Psoas muscle (tissue), 8 donors: ENCODE data around the gene EPN3. TPM values are rescaled to one million over a fixed set of nuclear protein-coding genes. Genes with fewer than 3 reads are reported as not detected.
A peak's percentile ranks its signal among the peaks of the same experiment; 100 is the strongest.

ENCODE experiments used
- ATAC-seq, 4 donors: fragments of 200-7000 bp; cut with Tn5 transposase; one replicate each; pipeline ENCODE4 v1.9.1; 2020; ENCODE audit warnings: moderate library complexity in 3 of 4, mild to moderate bottlenecking in 2 of 4
- DNase-seq, 2 donors: peaks; one replicate each; pipeline ENCODE4 v3.0.0-alpha.2; 2020
- H3K27ac ChIP-seq: fragments of 200-600 bp; one replicate; pipeline ENCODE4 v1.8.0; 2022
- H3K27me3 ChIP-seq, 3 donors: fragments of 200-600 bp in 1 of 3; one replicate each; pipeline versions ENCODE4 v1.6.1 to v1.8.0; 2013 to 2022; ENCODE audit warnings: low read length in 2 of 3, mild to moderate bottlenecking in 2 of 3, moderate library complexity in 1 of 3; ENCODE audit not compliant: insufficient read depth in 3 of 3
- H3K36me3 ChIP-seq, 2 donors: fragments of 200-600 bp in 1 of 2; one replicate each; pipeline versions ENCODE4 v1.6.1 to v1.8.0; 2013 to 2022; ENCODE audit warnings: low read depth in 1 of 2, mild to moderate bottlenecking in 1 of 2, moderate library complexity in 1 of 2; ENCODE audit not compliant: insufficient read depth in 1 of 2
- H3K4me1 ChIP-seq: fragments of 200-600 bp; one replicate; pipeline ENCODE4 v1.8.0; 2022
- H3K4me3 ChIP-seq: fragments of 200-600 bp; one replicate; pipeline ENCODE4 v1.8.0; 2022; ENCODE audit warnings: mild to moderate bottlenecking
- H3K9me3 ChIP-seq: fragments of 200-600 bp; one replicate; pipeline ENCODE4 v1.8.0; 2022
- WGBS, 3 donors: extraction: QIAGEN DNeasy Blood & Tissue Kit; methylation state at CpG; one replicate each; pipeline versions ENCODE4 v1.1.6 to v1.1.7; 2013; 5-methylcytosine and 5-hydroxymethylcytosine counted together
- intact Hi-C, 2 donors: fragments of 100-400 bp; cut with DNase I; formaldehyde crosslinking; loops; one replicate each; pipeline versions ENCODE4 v1.11.0 to v1.14.2; 2022
- polyA plus RNA-seq, 3 donors: library from polyadenylated mRNA; stranded (reverse); fragments of 200-250 nt; gene quantifications; one replicate each; pipeline ENCODE4 v1.2.3, GENCODE V29; 2013
- total RNA-seq, 4 donors: library from RNA; stranded (reverse); fragmentation: NEBNext Ultra II Directional in 2 of 4; extraction: Animal tissue kit (Norgen Biotek cat#: 25700) in 2 of 4; gene quantifications; one replicate each; pipeline versions ENCODE4 v1.2.1 to v1.2.4, GENCODE V29; 2021 to 2023
- TF ChIP-seq, protein P1 (sequence below): fragments of 200-600 bp; IDR thresholded peaks from one replicate; pipeline ENCODE4 v1.8.0; 2022; ENCODE audit warnings: antibody characterized with exemption
- donor health status: healthy with polysubstance abuse.
- donor health status: DM: no; HTN: no; CAD: no; lungs with moderate emphysema.
- donor health status: Bipolar disorder and iron deficiency.
- donor health status: healthy.
- donor health status: DM: yes; HTN: yes; CAD: no.
- donor health status: DM: no; HTN: no; CAD: no.
- donor health status: DM: no; HTN: no; CAD: no.
- donor health status: DM: yes; HTN: yes; CAD: no.

Gene EPN3
- total and polyA plus RNA-seq, 7 donors: 0.03 to 0.15 (median 0.12) TPM; not detected in 4

DNA sequence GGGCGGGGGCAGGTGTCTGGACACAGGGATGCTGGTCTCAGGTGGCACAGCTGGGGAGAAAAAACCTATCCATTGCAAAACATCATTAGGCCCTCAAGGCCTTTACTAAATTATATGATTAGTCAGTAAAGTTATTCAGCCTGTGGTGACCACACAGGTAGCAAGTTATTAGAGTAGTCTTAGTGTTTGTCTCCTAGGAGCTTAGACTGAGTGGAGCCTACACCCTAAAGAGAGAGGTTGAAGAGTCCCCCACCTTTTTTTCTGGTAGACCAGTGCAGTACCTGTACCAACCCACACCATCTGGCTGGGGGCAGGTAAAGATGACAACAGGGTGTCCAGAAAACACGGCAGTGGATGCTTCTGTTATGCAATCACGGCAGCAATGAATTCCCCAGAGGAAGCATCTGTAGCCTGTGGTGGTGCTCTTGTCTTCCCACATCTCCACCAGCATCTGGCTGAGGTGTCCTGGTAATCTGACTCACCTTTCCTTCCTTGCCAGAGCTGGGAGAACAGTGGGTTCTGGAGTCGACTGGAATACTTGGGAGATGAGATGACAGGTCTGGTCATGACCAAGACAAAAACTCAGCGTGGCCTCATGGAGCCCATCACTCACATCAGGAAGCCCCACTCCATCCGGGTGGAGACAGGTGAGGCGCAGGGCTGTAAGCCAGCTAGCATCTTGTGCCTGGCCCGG lies 13.2 kb upstream of the EPN3 start:
- WGBS, 3 donors: 86 to 91% (median 87%) methylated on average over 8 of the region's 8 CpGs
- no peak for DNase-seq
- no peak for ATAC-seq
- TF ChIP-seq, protein P1, sequence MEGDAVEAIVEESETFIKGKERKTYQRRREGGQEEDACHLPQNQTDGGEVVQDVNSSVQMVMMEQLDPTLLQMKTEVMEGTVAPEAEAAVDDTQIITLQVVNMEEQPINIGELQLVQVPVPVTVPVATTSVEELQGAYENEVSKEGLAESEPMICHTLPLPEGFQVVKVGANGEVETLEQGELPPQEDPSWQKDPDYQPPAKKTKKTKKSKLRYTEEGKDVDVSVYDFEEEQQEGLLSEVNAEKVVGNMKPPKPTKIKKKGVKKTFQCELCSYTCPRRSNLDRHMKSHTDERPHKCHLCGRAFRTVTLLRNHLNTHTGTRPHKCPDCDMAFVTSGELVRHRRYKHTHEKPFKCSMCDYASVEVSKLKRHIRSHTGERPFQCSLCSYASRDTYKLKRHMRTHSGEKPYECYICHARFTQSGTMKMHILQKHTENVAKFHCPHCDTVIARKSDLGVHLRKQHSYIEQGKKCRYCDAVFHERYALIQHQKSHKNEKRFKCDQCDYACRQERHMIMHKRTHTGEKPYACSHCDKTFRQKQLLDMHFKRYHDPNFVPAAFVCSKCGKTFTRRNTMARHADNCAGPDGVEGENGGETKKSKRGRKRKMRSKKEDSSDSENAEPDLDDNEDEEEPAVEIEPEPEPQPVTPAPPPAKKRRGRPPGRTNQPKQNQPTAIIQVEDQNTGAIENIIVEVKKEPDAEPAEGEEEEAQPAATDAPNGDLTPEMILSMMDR: no peak
- no peak overlapping the region for H3K27ac ChIP-seq
- intact Hi-C loops: no loop called here
- H3K4me3 ChIP-seq: no peak overlapping the region
- no peaks in the 10 kb centered on the region for H3K36me3 ChIP-seq
- no peaks in the 10 kb centered on the region for H3K9me3 ChIP-seq
- no peaks in the 10 kb centered on the region for H3K4me1 ChIP-seq
- no peaks in the 10 kb centered on the region for H3K27me3 ChIP-seq

GRCh38 chr17:50520483-50520882 lies 12.1 kb upstream of the EPN3 start:
- TF ChIP-seq, protein P1: no peak
- 74 to 92% (median 76%) methylated on average over 2 of the region's 2 CpGs for WGBS, 3 donors
- Histone ChIP-seq H3K9me3 (no peaks in the 10 kb centered on the region), H3K27ac (no peak overlapping the region), H3K36me3 (no peaks in the 10 kb centered on the region), H3K27me3 (no peaks in the 10 kb centered on the region), H3K4me3 (no peak overlapping the region), H3K4me1 (no peaks in the 10 kb centered on the region)
- DNase-seq (no peak), ATAC-seq (no peak)
- intact Hi-C loops: no loop called here

GRCh38 chr17:50521514-50521913 lies 11.0 kb upstream of the EPN3 start:
- H3K9me3 ChIP-seq: no peaks in the 10 kb centered on the region
- WGBS, 3 donors: 61 to 79% (median 77%) methylated on average over 2 of the region's 2 CpGs
- H3K27ac ChIP-seq: no peak overlapping the region
- H3K27me3 ChIP-seq: no peaks in the 10 kb centered on the region
- TF ChIP-seq, protein P1: no peak
- H3K4me1 ChIP-seq: no peaks in the 10 kb centered on the region
- no peak overlapping the region for H3K4me3 ChIP-seq
- ATAC-seq (no peak), DNase-seq (no peak)
- intact Hi-C loops: no loop called here
- H3K36me3 ChIP-seq: no peaks in the 10 kb centered on the region

- ATAC-seq (peak in 3 of 4 donors; percentile 33 to 70 (median 62)), DNase-seq (no peak)
- intact Hi-C loops: no loop called here
- H3K36me3 ChIP-seq: no peaks in the 10 kb centered on the region
- WGBS, 3 donors: 58 to 85% (median 77%) methylated on average over 10 of the region's 10 CpGs
- H3K27me3 ChIP-seq: no peaks in the 10 kb centered on the region
- no peaks in the 10 kb centered on the region for H3K9me3 ChIP-seq
- no peak overlapping the region for H3K4me3 ChIP-seq
- H3K27ac ChIP-seq: peak overlapping the region; percentile 53
- TF ChIP-seq, protein P1: no peak
- no peaks in the 10 kb centered on the region for H3K4me1 ChIP-seq
These were observed 9.8 kb upstream of the EPN3 start for GRCh38 chr17:50522766-50523165.

- DNase-seq (no peak), ATAC-seq (peak in 2 of 4 donors; percentile 36 to 57)
- Histone ChIP-seq H3K4me3 (no peak overlapping the region), H3K36me3 (no peaks in the 10 kb centered on the region), H3K4me1 (no peaks in the 10 kb centered on the region), H3K9me3 (no peaks in the 10 kb centered on the region), H3K27ac (peak overlapping the region; percentile 53), H3K27me3 (no peaks in the 10 kb centered on the region)
- TF ChIP-seq, protein P1: no peak
- WGBS, 3 donors: 69 to 88% (median 79%) methylated on average over 2 of the region's 2 CpGs
- intact Hi-C loops: no loop called here
These were observed 9.3 kb upstream of the EPN3 start for GRCh38 chr17:50523208-50523607.
